Mesothelial cell of epicardium (in vitro differentiated cells): ENCODE measurements around the gene RAB11FIP3. TPM values are rescaled to one million over a fixed set of nuclear protein-coding genes. Genes with fewer than 3 reads are reported as not detected.

Experiments
- DNase-seq, 2 experiments: peaks; one replicate each; pipeline ENCODE4 v3.0.0; 2021; ENCODE audit warnings: low spot score in 2 of 2; ENCODE audit not compliant: unreplicated experiment in 2 of 2
- H3K27ac Mint-ChIP-seq: 2 replicates; pipeline ENCODE4 v1.8.0; 2021; ENCODE audit warnings: mixed read lengths
- H3K27me3 Mint-ChIP-seq: 2 replicates; pipeline ENCODE4 v1.8.0; 2021; ENCODE audit warnings: low read depth, mixed read lengths
- H3K36me3 Mint-ChIP-seq: 2 replicates; pipeline ENCODE4 v1.8.0; 2021; ENCODE audit warnings: mixed read lengths
- H3K4me1 Mint-ChIP-seq: 2 replicates; pipeline ENCODE4 v1.8.0; 2021; ENCODE audit warnings: mixed read lengths
- H3K4me3 Mint-ChIP-seq: 2 replicates; pipeline ENCODE4 v1.8.0; 2021; ENCODE audit warnings: mild to moderate bottlenecking, moderate library complexity, mixed read lengths
- H3K9me3 Mint-ChIP-seq: 2 replicates; pipeline ENCODE4 v1.8.0; 2021; ENCODE audit warnings: mixed read lengths
- CTCF ChIP-seq: fragments of 200-600 bp; sonication (generic); IDR thresholded peaks from one replicate; pipeline ENCODE4 v1.5.0; 2021; ENCODE audit warnings: antibody characterized with exemption; ENCODE audit not compliant: unreplicated experiment
- total RNA-seq: library from RNA; stranded (reverse); gene quantifications from 3 replicates; pipeline ENCODE4 v1.2.1, GENCODE V29; 2021

The RAB11FIP3 gene
- total RNA-seq, 1 donor from 2014 or later: 68.8 TPM

- TF ChIP-seq CTCF: no peak
- DNase-seq: no peak
- Mint-ChIP-seq H3K27me3 (no peaks in the 10 kb centered on the region), H3K36me3 (peaks cover 10% of the 10 kb centered on the region), H3K27ac (no peak overlapping the region), H3K4me3 (no peak overlapping the region), H3K4me1 (peaks cover 10% of the 10 kb centered on the region), H3K9me3 (no peaks in the 10 kb centered on the region)
These were observed 57.2 kb downstream of the RAB11FIP3 start for GRCh38 chr16:482468-483185.

- Mint-ChIP-seq H3K4me1 (peaks cover 10% of the 10 kb centered on the region), H3K9me3 (no peaks in the 10 kb centered on the region), H3K4me3 (no peak overlapping the region), H3K27ac (peak overlapping the region; percentile 50), H3K36me3 (peaks cover 13% of the 10 kb centered on the region), H3K27me3 (no peaks in the 10 kb centered on the region)
- no peak for TF ChIP-seq CTCF
- DNase-seq: no peak
These were observed 58.1 kb downstream of the RAB11FIP3 start for GRCh38 chr16:483341-484075.

- H3K36me3 Mint-ChIP-seq: peaks cover 29% of the 10 kb centered on the region
- no peaks in the 10 kb centered on the region for H3K9me3 Mint-ChIP-seq
- H3K27me3 Mint-ChIP-seq: no peaks in the 10 kb centered on the region
- H3K4me3 Mint-ChIP-seq: no peak overlapping the region
- no peaks in the 10 kb centered on the region for H3K4me1 Mint-ChIP-seq
- no peak for TF ChIP-seq CTCF
- no peak for DNase-seq
- H3K27ac Mint-ChIP-seq: no peak overlapping the region
These were observed 64.2 kb downstream of the RAB11FIP3 start for GRCh38 chr16:489606-490005.

GRCh38 chr16:490768-491167 is 65.3 kb downstream of the RAB11FIP3 start:
- Mint-ChIP-seq H3K36me3 (peaks cover 33% of the 10 kb centered on the region), H3K9me3 (no peaks in the 10 kb centered on the region), H3K4me1 (no peaks in the 10 kb centered on the region), H3K27ac (no peak overlapping the region), H3K27me3 (no peaks in the 10 kb centered on the region), H3K4me3 (no peak overlapping the region)
- no peak for TF ChIP-seq CTCF
- DNase-seq: no peak

- no peak overlapping the region for H3K27ac Mint-ChIP-seq
- no peaks in the 10 kb centered on the region for H3K9me3 Mint-ChIP-seq
- no peaks in the 10 kb centered on the region for H3K4me1 Mint-ChIP-seq
- peaks cover 33% of the 10 kb centered on the region for H3K36me3 Mint-ChIP-seq
- no peak overlapping the region for H3K4me3 Mint-ChIP-seq
- no peaks in the 10 kb centered on the region for H3K27me3 Mint-ChIP-seq
- no peak for TF ChIP-seq CTCF
- no peak for DNase-seq
These were observed 65.9 kb downstream of the RAB11FIP3 start for GRCh38 chr16:491220-491919.
